GM23248 (cell line): ENCODE measurements around the gene CCDC80.

Experiments
- EZH2 ChIP-seq: fragments of 200-600 bp; sonication (generic); IDR thresholded peaks from 2 replicates; pipeline ENCODE4 v1.6.1; 2018; ENCODE audit warnings: antibody characterized with exemption, mild to moderate bottlenecking; ENCODE audit not compliant: insufficient read depth, poor library complexity, severe bottlenecking
- EZH2phosphoT487 ChIP-seq: fragments of 200-600 bp; sonication (generic); IDR thresholded peaks from 2 replicates; pipeline ENCODE4 v1.6.1; 2018; ENCODE audit warnings: antibody characterized with exemption, moderate library complexity, mild to moderate bottlenecking, low read depth; ENCODE audit not compliant: insufficient read depth

DNA sequence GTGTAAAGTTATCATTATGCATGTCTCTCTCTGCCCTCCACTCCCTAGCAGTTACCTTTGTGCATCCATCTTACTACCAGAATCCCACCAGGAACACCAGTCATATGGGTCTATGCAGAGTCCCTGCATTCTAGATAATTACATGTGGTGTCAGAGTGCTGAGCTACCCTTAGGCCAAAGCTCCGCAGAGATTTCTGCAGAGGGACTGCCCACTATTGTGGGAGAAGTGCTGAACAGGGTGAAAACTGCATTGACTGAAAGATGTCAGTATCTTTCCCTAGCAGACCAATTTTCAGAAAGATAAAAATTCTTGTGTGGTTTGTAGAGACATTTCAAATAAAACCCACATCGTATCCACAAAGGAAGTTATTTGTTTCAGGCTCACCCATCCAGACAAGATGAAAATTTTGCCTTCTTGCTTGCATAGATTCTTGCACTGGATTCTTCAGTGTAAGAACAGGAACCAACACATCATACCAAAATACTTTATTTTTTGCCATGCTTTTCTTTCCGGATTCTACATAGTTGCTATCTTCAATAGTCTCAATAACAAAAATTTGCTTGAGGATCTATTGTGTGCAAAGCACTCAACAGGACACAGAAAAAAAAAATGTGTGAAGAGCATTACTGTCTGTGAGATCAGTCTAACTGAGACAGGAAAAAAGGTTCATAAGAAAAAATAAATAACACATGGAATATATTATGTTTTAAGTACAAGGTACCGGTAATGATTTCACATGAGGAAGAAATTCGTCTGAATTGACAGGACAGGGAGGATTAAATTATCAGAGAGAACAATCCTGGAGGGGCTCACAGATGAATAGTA lies 32.0 kb upstream of the CCDC80 start:
- TF ChIP-seq EZH2 (no peak), EZH2phosphoT487 (no peak)
